MCF 10A (cell line): ENCODE results near the gene SMIM1. TPM values are rescaled to one million over a fixed set of nuclear protein-coding genes. Genes with fewer than 3 reads are reported as not detected.

Experiments
- BruUV-seq: library from RNA; stranded (reverse); fragments of 400-500 nt; replicated peaks from 2 replicates; lab custom pipeline; 2021; lab: Mats Ljungman, UMichigan
- CTCF ChIA-PET: fragments of 300-600 bp; sonication (Branson Sonifier 250); formaldehyde crosslinking; extraction: SDS; loops from one replicate; lab custom pipeline; 2021; ENCODE audit warnings: antibody characterized with exemption, inconsistent platforms; lab: Yijun Ruan, JAX
- POLR2A ChIA-PET: fragments of 300-600, 350-650 bp; sonication (Branson Sonifier 250); formaldehyde crosslinking; extraction: SDS; loops from one replicate; lab custom pipeline; 2020; ENCODE audit warnings: antibody characterized with exemption, inconsistent platforms; lab: Yijun Ruan, JAX
- DNase-seq: peaks from one replicate; pipeline ENCODE4 v3.0.0-alpha.2; 2018; ENCODE audit not compliant: unreplicated experiment
- H3K27ac Mint-ChIP-seq: one replicate; pipeline ENCODE4 v1.8.0; 2022; ENCODE audit warnings: mild to moderate bottlenecking, low read depth, mixed read lengths; ENCODE audit not compliant: unreplicated experiment
- H3K27me3 Mint-ChIP-seq: one replicate; pipeline ENCODE4 v1.8.0; 2022; ENCODE audit warnings: mixed read lengths; ENCODE audit not compliant: insufficient read depth, unreplicated experiment
- H3K36me3 Mint-ChIP-seq: one replicate; pipeline ENCODE4 v1.8.0; 2022; ENCODE audit warnings: mild to moderate bottlenecking, moderate library complexity, mixed read lengths; ENCODE audit not compliant: insufficient read depth, unreplicated experiment
- H3K4me1 Mint-ChIP-seq: one replicate; pipeline ENCODE4 v1.8.0; 2022; ENCODE audit warnings: mixed read lengths; ENCODE audit not compliant: insufficient read depth, unreplicated experiment
- H3K4me3 Mint-ChIP-seq: one replicate; pipeline ENCODE4 v1.8.0; 2022; ENCODE audit warnings: mild to moderate bottlenecking, moderate library complexity, mixed read lengths; ENCODE audit not compliant: unreplicated experiment
- H3K9me3 Mint-ChIP-seq: one replicate; pipeline ENCODE4 v1.8.0; 2022; ENCODE audit warnings: mixed read lengths; ENCODE audit not compliant: unreplicated experiment
- CTCF ChIP-seq: fragments of 200-600 bp; IDR thresholded peaks from one replicate; pipeline ENCODE4 v1.8.0; 2022; ENCODE audit warnings: antibody characterized with exemption, mild to moderate bottlenecking; ENCODE audit not compliant: unreplicated experiment
- intact Hi-C: fragments of 100-400 bp; cut with micrococcal nuclease; formaldehyde crosslinking; loops from 2 replicates; pipeline ENCODE4 v1.14.1; 2022
- total RNA-seq: library from RNA; stranded (reverse); gene quantifications from 2 replicates; pipeline ENCODE4 v1.2.3, GENCODE V29; 2022

The SMIM1 gene
- total RNA-seq, 1 experiment from 2014 or later: not detected

- H3K27ac Mint-ChIP-seq: no peak overlapping the region
- peaks cover 18% of the 10 kb centered on the region for H3K4me1 Mint-ChIP-seq
- ChIA-PET CTCF (interaction anchor here (0.5 to 0.7 kb wide), 4 partner anchors 17 to 251 kb away, joined by 3 read pairs; no protein-coding TSS in a partner anchor), POLR2A (no interaction called here)
- no peaks in the 10 kb centered on the region for H3K27me3 Mint-ChIP-seq
- no peaks in the 10 kb centered on the region for H3K9me3 Mint-ChIP-seq
- intact Hi-C loops: no loop called here
- peaks cover 26% of the 10 kb centered on the region for H3K36me3 Mint-ChIP-seq
- H3K4me3 Mint-ChIP-seq: no peak overlapping the region
- BruUV-seq: no TSS peak
- no peak for TF ChIP-seq CTCF
- no peak for DNase-seq
Observed at GRCh38 chr1:3741566-3742438, 30.7 kb upstream of the SMIM1 start.

DNA sequence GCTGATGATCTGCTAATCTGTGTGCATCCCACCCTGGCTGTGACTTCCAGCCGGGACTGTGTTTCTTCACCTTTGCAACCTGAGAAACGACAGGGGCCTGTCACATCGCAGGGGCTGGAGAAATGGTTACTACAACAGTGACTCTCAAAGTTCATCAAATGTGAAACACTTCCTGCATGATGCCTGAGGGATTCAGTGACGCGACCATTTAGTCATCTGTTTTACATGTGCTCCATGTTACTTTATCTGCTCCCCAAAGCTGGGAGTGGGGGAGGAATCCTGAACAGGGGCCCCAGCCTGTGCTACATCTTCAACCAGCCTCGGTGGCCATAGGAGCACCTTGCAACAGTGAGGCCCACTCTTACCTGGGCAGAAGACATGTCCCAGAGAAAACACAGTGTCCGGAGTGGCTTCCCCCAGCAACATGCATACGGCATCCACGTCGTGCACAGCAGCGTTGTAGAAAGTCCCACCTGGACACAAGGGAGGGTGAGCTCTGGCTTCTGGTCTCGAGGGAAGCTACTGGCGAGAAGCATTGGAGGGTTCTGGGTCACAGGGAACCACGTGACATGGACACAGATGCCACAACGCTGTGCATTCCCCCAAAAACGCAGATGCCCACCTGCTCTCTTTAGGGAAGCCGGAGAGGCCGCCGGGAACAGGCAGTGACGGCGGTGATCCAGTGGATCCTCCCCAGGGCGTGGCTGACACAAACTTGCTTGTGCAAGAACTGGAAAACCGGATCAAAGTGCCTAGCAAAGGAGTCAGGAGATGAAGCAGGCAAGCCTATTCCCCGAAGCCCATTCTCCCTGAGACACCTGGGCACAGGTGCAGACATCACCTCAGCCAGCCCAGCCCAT, 29.9 kb upstream of the SMIM1 start:
- Mint-ChIP-seq H3K4me3 (no peak overlapping the region), H3K9me3 (no peaks in the 10 kb centered on the region), H3K36me3 (peaks cover 20% of the 10 kb centered on the region), H3K27ac (no peak overlapping the region), H3K27me3 (no peaks in the 10 kb centered on the region), H3K4me1 (peaks cover 18% of the 10 kb centered on the region)
- DNase-seq: no peak
- ChIA-PET POLR2A (interaction anchor here (0.6 to 0.7 kb wide), 2 partner anchors 9 to 141 kb away, joined by 3 to 4 read pairs; no protein-coding TSS in a partner anchor), CTCF (interaction anchor here (0.7 to 0.8 kb wide), 2 partner anchors 18 to 47 kb away, joined by 3 read pairs; no protein-coding TSS in a partner anchor)
- intact Hi-C loops: no loop called here
- TF ChIP-seq CTCF: no peak
- no TSS peak for BruUV-seq

GRCh38 chr1:3743421-3743820, 29.1 kb upstream of the SMIM1 start:
- Mint-ChIP-seq H3K4me1 (peaks cover 24% of the 10 kb centered on the region), H3K27me3 (no peaks in the 10 kb centered on the region), H3K36me3 (peaks cover 20% of the 10 kb centered on the region), H3K27ac (no peak overlapping the region), H3K4me3 (no peak overlapping the region), H3K9me3 (no peaks in the 10 kb centered on the region)
- no peak for DNase-seq
- no TSS peak for BruUV-seq
- intact Hi-C loops: no loop called here
- TF ChIP-seq CTCF: no peak
- ChIA-PET CTCF (interaction anchor here (0.8 kb wide), 1 partner anchor 48 kb away, joined by 3 read pairs; no protein-coding TSS in a partner anchor), POLR2A (interaction anchor here (0.6 kb wide), 1 partner anchor 140 kb away, joined by 3 read pairs; no protein-coding TSS in a partner anchor)

DNA sequence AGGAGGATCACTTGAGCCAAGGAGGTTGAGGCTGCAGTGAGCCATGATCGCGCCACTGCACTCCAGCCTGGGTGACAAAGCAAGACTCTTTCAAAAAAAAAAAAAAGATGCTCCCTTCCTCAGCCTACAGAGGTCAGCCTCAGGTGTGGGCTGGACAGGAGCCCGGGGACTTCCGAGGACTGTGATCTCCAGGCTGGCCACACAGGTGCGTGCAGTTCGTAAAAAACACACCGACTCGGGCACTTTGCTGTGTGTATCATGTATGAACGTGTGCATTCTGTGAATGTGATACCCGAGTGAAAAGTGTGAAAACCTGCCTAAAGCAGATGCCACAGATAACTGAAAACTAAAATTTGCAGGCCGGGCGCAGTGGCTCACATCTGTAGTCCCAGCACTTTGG, 28.7 kb upstream of the SMIM1 start:
- H3K36me3 Mint-ChIP-seq: peaks cover 20% of the 10 kb centered on the region
- intact Hi-C loops: no loop called here
- H3K9me3 Mint-ChIP-seq: no peaks in the 10 kb centered on the region
- H3K4me1 Mint-ChIP-seq: peaks cover 24% of the 10 kb centered on the region
- no peak overlapping the region for H3K27ac Mint-ChIP-seq
- ChIA-PET POLR2A (no interaction called here), CTCF (interaction anchor here (0.6 to 0.8 kb wide), 2 partner anchors 48 to 179 kb away, joined by 3 to 4 read pairs; no protein-coding TSS in a partner anchor)
- no TSS peak for BruUV-seq
- TF ChIP-seq CTCF: no peak
- DNase-seq: no peak
- no peak overlapping the region for H3K4me3 Mint-ChIP-seq
- H3K27me3 Mint-ChIP-seq: no peaks in the 10 kb centered on the region
